ENCODE results near the gene ATP1A3. TPM values are rescaled to one million over a fixed set of nuclear protein-coding genes. Genes with fewer than 3 reads are reported as not detected.
A peak's percentile ranks its signal among the peaks of the same experiment; 100 is the strongest.
"Not testable (repeated sequence)": the region's sequence is repeated elsewhere in the genome, so short reads cannot be mapped to it uniquely, and the experiment has no call there.

Gene ATP1A3
- polyA plus RNA-seq, 3 donors from 2014 or later = 0.29 to 5.9 (median 1.8) TPM

DNA sequence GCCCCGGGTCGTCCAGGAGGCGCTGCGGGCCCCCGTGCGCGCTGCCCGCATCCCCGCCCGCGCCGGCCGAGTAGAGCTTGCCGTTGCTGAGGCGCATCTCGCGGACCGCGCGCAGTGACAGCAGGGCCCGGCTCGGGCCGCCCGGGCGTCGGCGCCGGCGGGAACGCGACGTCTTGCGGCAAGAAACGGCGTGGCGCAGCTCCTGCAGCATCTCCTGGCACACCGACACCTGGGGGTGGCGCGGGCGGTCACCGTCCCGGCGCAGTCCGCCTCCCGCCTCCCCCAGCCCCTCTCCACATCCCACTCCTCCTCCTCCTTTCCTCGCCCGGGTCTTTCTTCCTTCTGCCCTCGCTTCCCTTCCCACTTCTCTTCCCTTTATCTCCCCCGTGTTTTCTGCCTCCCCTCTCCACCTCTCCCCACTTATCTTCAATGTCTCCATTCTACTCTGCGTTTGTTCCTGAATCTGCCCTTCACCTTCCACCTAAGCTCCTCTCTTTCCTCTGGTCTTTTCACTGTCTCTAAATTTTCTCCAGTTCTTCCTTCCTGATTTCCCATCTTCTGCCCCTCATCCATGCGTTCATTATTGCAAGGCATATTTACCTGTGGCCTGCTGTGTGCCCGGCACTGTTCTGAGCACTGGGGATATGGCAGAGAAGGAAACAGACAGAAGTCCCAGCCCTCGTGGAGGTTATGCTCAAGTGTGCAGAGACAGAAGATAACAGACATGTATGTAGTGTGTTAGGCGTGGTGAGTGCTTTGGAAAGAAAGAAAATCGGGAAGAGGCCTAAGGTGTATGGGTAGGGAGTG is 5.2 kb upstream of the ATP1A3 start:
- DNase-seq = no peak
- Mint-ChIP-seq H3K27me3 (ENCODE audit: low read depth in 3 of 3) (peaks cover 16 to 35% (median 26%) of the 10 kb centered on the region in 3 donors), H3K4me3 (peak overlapping the region in 2 of 5 donors; percentile 15 to 58), H3K27ac (no peak overlapping the region), H3K9me3 (peaks cover 0 to 2% (median 0%) of the 10 kb centered on the region in 6 donors), H3K36me3 (peaks cover 0 to 9% (median 4%) of the 10 kb centered on the region in 3 donors), H3K4me1 (peaks cover 15 to 17% of the 10 kb centered on the region in 2 donors)

DNA sequence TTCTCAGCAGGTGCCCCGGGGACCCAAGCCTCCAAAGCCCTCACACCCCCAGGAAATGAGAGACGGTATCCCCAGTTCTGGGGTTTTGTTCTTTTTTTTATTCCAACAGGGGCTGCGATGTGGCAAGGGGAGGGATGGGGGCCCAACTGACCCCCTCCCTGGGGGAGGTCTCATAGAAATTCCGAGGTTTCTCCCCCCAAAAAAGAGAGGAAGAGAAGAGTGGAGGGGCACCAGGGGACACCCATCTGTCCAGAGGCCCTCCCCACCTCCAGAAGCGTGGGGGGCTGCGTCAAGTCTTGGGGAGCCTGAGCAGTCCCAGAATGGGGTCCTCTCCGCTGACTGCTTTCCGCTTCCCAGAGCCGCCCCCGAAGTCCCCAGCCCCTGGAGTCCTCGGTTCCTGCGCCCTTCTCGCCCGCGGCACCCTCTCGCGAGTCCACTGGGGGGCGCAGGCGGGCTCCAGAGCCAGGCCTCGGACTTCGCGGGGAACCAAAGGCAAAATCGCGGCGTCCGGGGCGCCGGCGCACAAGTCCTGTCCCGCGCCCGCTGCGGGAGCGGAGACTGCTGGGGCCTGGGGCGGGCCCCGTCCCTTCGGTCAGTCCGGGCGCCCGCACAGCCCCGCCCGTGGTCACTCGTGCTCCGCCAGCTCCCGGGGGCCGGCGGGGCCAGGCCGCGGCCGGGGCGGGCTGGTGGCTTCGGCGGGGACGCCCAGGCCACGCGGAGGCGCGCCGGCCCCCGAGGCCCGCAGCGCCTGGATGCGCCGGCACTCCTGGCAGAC is 4.4 kb upstream of the ATP1A3 start:
- Mint-ChIP-seq H3K4me1 (peaks cover 19 to 20% of the 10 kb centered on the region in 2 donors), H3K27ac (no peak overlapping the region), H3K4me3 (no peak overlapping the region), H3K9me3 (peaks cover 0 to 2% (median 0%) of the 10 kb centered on the region in 6 donors), H3K36me3 (peaks cover 0 to 9% (median 4%) of the 10 kb centered on the region in 3 donors), H3K27me3 (ENCODE audit: low read depth in 3 of 3) (peaks cover 18 to 37% (median 28%) of the 10 kb centered on the region in 3 donors)
- DNase-seq = peak in 1 of 3 donors; percentile 11

DNA sequence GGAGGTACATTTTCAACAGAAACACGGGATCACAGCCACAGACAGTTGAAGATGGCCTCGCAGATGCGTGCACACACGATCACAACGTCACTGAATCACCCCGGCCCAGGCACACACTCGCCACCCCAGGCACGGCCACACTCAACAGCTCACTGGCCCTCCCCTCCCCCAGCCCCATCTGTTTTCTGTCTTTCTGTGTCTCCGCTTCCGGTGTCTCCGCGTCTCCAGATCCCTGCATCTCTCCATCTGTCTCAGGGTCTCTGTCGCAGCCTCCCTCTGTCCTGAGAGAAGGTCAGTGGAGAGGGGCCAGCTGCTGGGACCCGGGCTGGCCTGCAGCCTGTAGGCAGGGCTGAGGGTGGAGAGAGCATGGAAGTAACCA is 3.8 kb upstream of the ATP1A3 start:
- peaks cover 22 to 23% of the 10 kb centered on the region in 2 donors for H3K4me1 Mint-ChIP-seq
- DNase-seq = no peak
- H3K36me3 Mint-ChIP-seq = peaks cover 0 to 9% (median 4%) of the 10 kb centered on the region in 3 donors
- peaks cover 19 to 39% (median 30%) of the 10 kb centered on the region in 3 donors for H3K27me3 Mint-ChIP-seq (ENCODE audit: low read depth in 3 of 3)
- no peak overlapping the region for H3K4me3 Mint-ChIP-seq
- H3K9me3 Mint-ChIP-seq = peaks cover 0 to 2% (median 0%) of the 10 kb centered on the region in 6 donors
- H3K27ac Mint-ChIP-seq = no peak overlapping the region

DNA sequence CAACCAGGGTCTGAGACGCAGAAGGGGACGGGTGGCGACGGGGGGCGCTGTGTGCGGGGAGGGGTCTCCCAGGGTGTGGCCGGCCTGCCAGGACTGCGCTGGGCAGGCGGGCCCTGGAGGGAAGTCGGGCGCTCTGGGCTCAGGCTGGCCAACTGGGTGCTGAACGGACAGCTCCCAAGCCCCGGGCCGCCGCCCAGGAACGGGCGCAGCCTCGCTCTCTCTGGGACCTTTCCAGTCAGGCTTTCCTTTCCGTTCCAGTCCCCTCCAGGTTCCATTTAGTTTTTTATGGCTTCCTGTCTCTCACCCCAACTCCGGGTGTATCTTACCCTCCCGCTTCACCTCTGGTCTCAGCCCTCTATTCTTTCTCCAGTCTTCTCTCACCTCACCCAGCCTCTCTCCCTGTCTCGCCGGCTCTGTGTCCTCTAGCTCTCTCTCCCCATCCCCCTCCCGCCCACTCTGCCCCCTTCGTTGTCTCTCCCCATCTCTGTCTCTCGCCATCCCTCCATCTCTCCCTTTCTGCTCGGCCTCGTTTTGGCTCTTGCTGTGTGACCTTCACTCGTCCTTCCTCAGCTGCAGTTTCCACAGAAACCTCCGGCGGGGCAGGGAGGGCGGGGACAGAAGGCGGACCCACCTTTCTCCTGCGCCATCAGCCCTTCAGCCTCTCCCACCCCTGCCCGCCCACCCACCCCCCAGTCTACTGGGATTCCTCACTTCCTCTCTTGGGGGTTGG is 3.3 kb upstream of the ATP1A3 start:
- Mint-ChIP-seq H3K4me3 (peak overlapping the region in 3 of 5 donors; percentile 15 to 34 (median 25)), H3K27ac (peak overlapping the region in 1 of 6 donors; percentile 32), H3K36me3 (peaks cover 3 to 9% (median 4%) of the 10 kb centered on the region in 3 donors), H3K9me3 (peaks cover 0 to 2% (median 0%) of the 10 kb centered on the region in 6 donors), H3K27me3 (ENCODE audit: low read depth in 3 of 3) (peaks cover 19 to 43% (median 30%) of the 10 kb centered on the region in 3 donors), H3K4me1 (peaks cover 22 to 27% of the 10 kb centered on the region in 2 donors)
- DNase-seq = peak; percentile 19 to 34 (median 33)

GRCh38 chr19:41995959-41996797 is 2.1 kb upstream of the ATP1A3 start:
- peaks cover 19 to 45% (median 30%) of the 10 kb centered on the region in 3 donors for H3K27me3 Mint-ChIP-seq (ENCODE audit: low read depth in 3 of 3)
- peak overlapping the region in 2 of 5 donors; percentile 37 to 79 for H3K4me3 Mint-ChIP-seq
- H3K36me3 Mint-ChIP-seq = peaks cover 3 to 9% (median 4%) of the 10 kb centered on the region in 3 donors
- H3K9me3 Mint-ChIP-seq = no peaks in the 10 kb centered on the region
- H3K27ac Mint-ChIP-seq = peak overlapping the region in 2 of 6 donors; percentile 28 to 47
- H3K4me1 Mint-ChIP-seq = peaks cover 22 to 27% of the 10 kb centered on the region in 2 donors
- DNase-seq = no peak

DNA sequence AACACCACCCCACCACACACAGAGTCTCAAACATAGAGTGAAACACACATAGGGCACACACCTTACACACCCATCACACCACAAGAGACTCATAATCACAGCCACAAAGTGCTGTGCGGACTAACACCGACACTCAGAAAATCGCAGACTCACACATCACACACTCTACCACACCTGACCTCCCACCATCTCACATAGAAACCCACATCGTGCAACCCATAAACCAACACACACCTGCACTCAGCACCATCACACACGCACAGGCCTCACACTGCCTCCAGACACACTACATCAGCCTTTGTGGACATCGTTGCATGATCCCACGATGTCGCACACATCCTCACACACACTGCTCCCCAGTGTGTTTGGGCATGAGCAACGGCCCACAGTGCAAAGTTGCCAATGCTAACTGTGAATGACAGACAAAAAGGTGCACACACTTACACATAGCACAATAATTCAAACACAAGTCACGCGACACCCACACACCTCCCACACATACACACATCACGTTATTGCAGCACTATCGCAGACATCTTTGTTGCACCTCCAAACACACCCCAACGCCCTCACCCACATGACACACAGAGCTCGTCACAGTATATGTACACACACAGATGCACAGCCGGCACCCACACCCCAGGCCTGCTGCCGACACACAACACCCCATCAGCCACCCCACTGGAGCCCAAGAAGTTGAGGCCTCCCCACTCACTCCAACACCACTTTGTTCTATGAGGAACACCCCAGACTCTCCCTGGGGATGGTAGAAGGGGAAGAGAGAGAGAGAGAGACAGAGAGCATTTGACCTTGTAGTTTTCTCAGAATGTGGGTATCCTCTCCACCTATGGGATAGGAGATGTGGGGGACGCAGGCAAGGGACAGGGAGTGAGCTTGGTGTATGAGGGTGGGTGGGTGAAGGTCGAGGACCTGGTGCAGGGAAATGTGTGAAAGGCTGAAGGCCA is 1.2 kb upstream of the ATP1A3 start:
- DNase-seq = no peak
- H3K27ac Mint-ChIP-seq = peak overlapping the region; percentile 13 to 77 (median 30)
- H3K4me3 Mint-ChIP-seq = peak overlapping the region; percentile 49 to 74 (median 61)
- H3K4me1 Mint-ChIP-seq = peaks cover 22 to 27% of the 10 kb centered on the region in 2 donors
- peaks cover 16 to 39% (median 27%) of the 10 kb centered on the region in 3 donors for H3K27me3 Mint-ChIP-seq (ENCODE audit: low read depth in 3 of 3)
- H3K9me3 Mint-ChIP-seq = no peaks in the 10 kb centered on the region
- H3K36me3 Mint-ChIP-seq = peaks cover 3 to 9% (median 4%) of the 10 kb centered on the region in 3 donors

DNA sequence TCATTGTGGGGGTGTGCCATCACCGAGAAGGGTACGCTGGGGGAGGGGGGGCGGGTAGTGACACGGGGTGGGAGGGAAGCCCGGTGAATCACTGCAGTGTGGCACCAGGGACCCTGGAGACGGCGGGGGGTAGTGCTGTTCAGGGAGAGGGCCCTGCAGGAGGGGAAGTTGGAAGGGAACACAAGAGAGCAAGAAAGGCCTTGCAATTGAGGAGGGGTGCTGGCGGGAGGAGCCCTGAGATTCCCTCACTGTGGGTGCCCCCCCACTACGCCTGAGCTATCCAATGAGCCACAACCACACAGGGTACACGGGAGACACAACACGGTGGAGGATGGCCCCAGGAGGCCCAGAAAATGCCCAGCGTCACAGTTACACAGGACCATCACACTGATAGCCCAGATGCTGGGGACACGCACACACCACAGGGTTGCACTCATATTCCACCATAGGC is 516 bp upstream of the ATP1A3 start:
- H3K27me3 Mint-ChIP-seq (ENCODE audit: low read depth in 3 of 3) = peaks cover 12 to 35% (median 21%) of the 10 kb centered on the region in 3 donors
- H3K4me1 Mint-ChIP-seq = peaks cover 22 to 26% of the 10 kb centered on the region in 2 donors
- no peaks in the 10 kb centered on the region for H3K9me3 Mint-ChIP-seq
- peak overlapping the region; percentile 49 to 74 (median 61) for H3K4me3 Mint-ChIP-seq
- no peak for DNase-seq
- peak overlapping the region in 4 of 6 donors; percentile 18 to 77 (median 38) for H3K27ac Mint-ChIP-seq
- H3K36me3 Mint-ChIP-seq = peaks cover 3 to 7% (median 4%) of the 10 kb centered on the region in 3 donors

GRCh38 chr19:41991925-41992569 is 2.0 kb downstream of the ATP1A3 start:
- H3K4me1 Mint-ChIP-seq = peaks cover 20 to 22% of the 10 kb centered on the region in 2 donors
- peak overlapping the region in 3 of 5 donors; percentile 54 to 77 (median 60) for H3K4me3 Mint-ChIP-seq
- H3K27ac Mint-ChIP-seq = peak overlapping the region in 5 of 6 donors; percentile 57 to 95 (median 79)
- not testable (repeated sequence) for DNase-seq, H3K36me3 Mint-ChIP-seq, H3K9me3 Mint-ChIP-seq
- peaks cover 11 to 28% (median 13%) of the 10 kb centered on the region in 3 donors for H3K27me3 Mint-ChIP-seq (ENCODE audit: low read depth in 3 of 3)

GRCh38 chr19:41991025-41991424 is 3.0 kb downstream of the ATP1A3 start:
- no peak for DNase-seq
- Mint-ChIP-seq H3K36me3 (peaks cover 0 to 14% (median 8%) of the 10 kb centered on the region in 3 donors), H3K4me1 (peaks cover 16 to 20% of the 10 kb centered on the region in 2 donors), H3K4me3 (peak overlapping the region in 1 of 5 donors; percentile 42), H3K27ac (peak overlapping the region in 2 of 6 donors; percentile 24 to 58), H3K27me3 (ENCODE audit: low read depth in 3 of 3) (peaks cover 5 to 22% (median 5%) of the 10 kb centered on the region in 3 donors), H3K9me3 (no peaks in the 10 kb centered on the region)

DNA sequence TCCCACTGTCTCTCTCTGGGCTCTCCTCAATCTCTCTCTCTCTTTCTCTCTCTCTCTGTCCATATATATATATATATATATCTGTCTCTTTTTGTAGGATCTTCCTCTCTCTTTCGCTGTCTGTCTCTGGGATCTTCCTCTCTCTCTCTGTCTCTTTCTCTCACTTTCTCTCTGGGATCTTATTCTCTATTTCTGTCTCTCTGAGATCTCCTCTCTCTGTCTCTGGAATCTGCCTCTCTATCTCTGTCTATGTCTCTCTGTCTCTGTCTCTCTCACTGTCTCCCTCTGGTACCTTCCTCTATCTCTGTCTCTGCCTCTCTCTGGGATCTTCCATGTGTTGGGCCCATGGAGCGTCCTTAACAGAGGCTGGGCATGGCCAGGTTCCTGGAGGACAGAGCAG is 3.4 kb downstream of the ATP1A3 start:
- no peak for DNase-seq
- Mint-ChIP-seq H3K4me3 (no peak overlapping the region), H3K4me1 (peaks cover 16 to 20% of the 10 kb centered on the region in 2 donors), H3K36me3 (peaks cover 0 to 14% (median 8%) of the 10 kb centered on the region in 3 donors), H3K27ac (no peak overlapping the region), H3K27me3 (ENCODE audit: low read depth in 3 of 3) (peaks cover 4 to 18% (median 5%) of the 10 kb centered on the region in 3 donors), H3K9me3 (no peaks in the 10 kb centered on the region)

GRCh38 chr19:41990028-41990427 is 4.0 kb downstream of the ATP1A3 start:
- Mint-ChIP-seq H3K27ac (no peak overlapping the region), H3K27me3 (ENCODE audit: low read depth in 3 of 3) (peaks cover 3 to 16% (median 5%) of the 10 kb centered on the region in 3 donors), H3K36me3 (peaks cover 0 to 14% (median 8%) of the 10 kb centered on the region in 3 donors), H3K9me3 (no peaks in the 10 kb centered on the region), H3K4me1 (peaks cover 13 to 15% of the 10 kb centered on the region in 2 donors), H3K4me3 (no peak overlapping the region)
- DNase-seq = no peak

All from immature natural killer cell (primary cell).